Osteocyte (in vitro differentiated cells): Measurements from ENCODE around the gene KIF13A. TPM values are rescaled to one million over a fixed set of nuclear protein-coding genes. Genes with fewer than 3 reads are reported as not detected.
"Not testable (repeated sequence)": the region's sequence is repeated elsewhere in the genome, so short reads cannot be mapped to it uniquely, and the experiment has no call there.

ENCODE experiments used
- DNase-seq: peaks from one replicate; pipeline ENCODE4 v3.0.0; 2021; ENCODE audit warnings: mixed read lengths; ENCODE audit not compliant: unreplicated experiment; ENCODE audit errors: extremely low spot score
- H3K27ac Mint-ChIP-seq: one replicate; pipeline ENCODE4 v1.8.0; 2021; ENCODE audit warnings: mild to moderate bottlenecking, mixed read lengths; ENCODE audit not compliant: unreplicated experiment
- H3K27me3 Mint-ChIP-seq: one replicate; pipeline ENCODE4 v1.8.0; 2021; ENCODE audit warnings: mixed read lengths; ENCODE audit not compliant: unreplicated experiment
- H3K36me3 Mint-ChIP-seq: one replicate; pipeline ENCODE4 v1.8.0; 2021; ENCODE audit warnings: mixed read lengths; ENCODE audit not compliant: unreplicated experiment
- H3K4me1 Mint-ChIP-seq: one replicate; pipeline ENCODE4 v1.8.0; 2021; ENCODE audit warnings: mixed read lengths; ENCODE audit not compliant: unreplicated experiment
- H3K4me3 Mint-ChIP-seq: one replicate; pipeline ENCODE4 v1.8.0; 2021; ENCODE audit warnings: mild to moderate bottlenecking, moderate library complexity, mixed read lengths; ENCODE audit not compliant: unreplicated experiment
- H3K9me3 Mint-ChIP-seq: one replicate; pipeline ENCODE4 v1.8.0; 2021; ENCODE audit warnings: mixed read lengths; ENCODE audit not compliant: unreplicated experiment
- total RNA-seq: library from RNA; stranded (reverse); gene quantifications from 2 replicates; pipeline ENCODE4 v1.2.1, GENCODE V29; 2021
- TF ChIP-seq, protein P1 (sequence below): fragments of 200-600 bp; sonication (generic); IDR thresholded peaks from 2 replicates; pipeline ENCODE4 v1.5.0; 2021; ENCODE audit warnings: antibody characterized with exemption, mild to moderate bottlenecking, moderate library complexity

Gene KIF13A
- total RNA-seq, 1 donor from 2014 or later: 47.5 TPM

DNA sequence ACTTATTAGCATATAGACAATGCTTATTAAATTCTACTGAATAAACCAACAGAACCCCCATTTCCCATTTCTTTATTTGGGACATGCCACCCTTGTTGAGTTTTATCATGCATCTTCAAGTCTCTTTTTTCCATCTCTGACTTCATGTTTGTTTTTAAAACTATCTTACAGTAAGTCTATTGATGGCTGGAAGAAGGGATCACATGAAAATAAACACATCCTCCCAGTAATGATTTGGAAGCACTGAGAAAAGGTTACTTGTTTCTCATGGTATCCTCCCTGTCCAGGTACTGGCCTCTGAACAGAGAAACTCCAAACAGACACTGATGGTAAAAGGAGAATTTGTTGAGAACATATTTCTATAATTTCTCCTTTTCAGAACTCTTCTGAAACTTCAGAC lies 74.9 kb downstream of the KIF13A start:
- H3K27ac Mint-ChIP-seq: no peak overlapping the region
- H3K27me3 Mint-ChIP-seq: no peaks in the 10 kb centered on the region
- no peak overlapping the region for H3K4me3 Mint-ChIP-seq
- H3K4me1 Mint-ChIP-seq: peaks cover 17% of the 10 kb centered on the region
- H3K36me3 Mint-ChIP-seq: no peaks in the 10 kb centered on the region
- no peaks in the 10 kb centered on the region for H3K9me3 Mint-ChIP-seq
- no peak for DNase-seq
- TF ChIP-seq, protein P1, sequence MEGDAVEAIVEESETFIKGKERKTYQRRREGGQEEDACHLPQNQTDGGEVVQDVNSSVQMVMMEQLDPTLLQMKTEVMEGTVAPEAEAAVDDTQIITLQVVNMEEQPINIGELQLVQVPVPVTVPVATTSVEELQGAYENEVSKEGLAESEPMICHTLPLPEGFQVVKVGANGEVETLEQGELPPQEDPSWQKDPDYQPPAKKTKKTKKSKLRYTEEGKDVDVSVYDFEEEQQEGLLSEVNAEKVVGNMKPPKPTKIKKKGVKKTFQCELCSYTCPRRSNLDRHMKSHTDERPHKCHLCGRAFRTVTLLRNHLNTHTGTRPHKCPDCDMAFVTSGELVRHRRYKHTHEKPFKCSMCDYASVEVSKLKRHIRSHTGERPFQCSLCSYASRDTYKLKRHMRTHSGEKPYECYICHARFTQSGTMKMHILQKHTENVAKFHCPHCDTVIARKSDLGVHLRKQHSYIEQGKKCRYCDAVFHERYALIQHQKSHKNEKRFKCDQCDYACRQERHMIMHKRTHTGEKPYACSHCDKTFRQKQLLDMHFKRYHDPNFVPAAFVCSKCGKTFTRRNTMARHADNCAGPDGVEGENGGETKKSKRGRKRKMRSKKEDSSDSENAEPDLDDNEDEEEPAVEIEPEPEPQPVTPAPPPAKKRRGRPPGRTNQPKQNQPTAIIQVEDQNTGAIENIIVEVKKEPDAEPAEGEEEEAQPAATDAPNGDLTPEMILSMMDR: no peak

DNA sequence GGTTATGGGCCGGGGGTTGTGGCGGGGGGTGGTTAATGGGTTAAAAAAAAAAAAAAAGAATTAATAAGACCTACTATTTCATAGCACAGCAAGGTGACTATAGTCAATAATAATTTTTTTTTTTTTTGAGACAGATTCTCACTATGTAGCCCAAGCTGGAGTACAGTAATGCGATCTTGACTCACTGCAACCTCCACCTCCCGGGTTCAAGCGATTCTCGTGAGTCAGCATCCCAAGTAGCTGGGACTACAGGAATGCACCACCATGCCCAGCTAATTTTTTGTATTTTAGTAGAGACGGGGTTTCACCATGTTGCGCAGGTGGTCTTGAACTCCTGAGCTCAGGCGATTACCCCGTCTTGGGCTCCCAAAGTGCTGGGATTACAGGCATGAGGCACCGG lies 75.8 kb downstream of the KIF13A start:
- H3K4me1 Mint-ChIP-seq: peaks cover 22% of the 10 kb centered on the region
- not testable (repeated sequence) for H3K27ac Mint-ChIP-seq, H3K9me3 Mint-ChIP-seq, H3K4me3 Mint-ChIP-seq, DNase-seq, H3K36me3 Mint-ChIP-seq, H3K27me3 Mint-ChIP-seq

- Mint-ChIP-seq H3K4me1 (peaks cover 37% of the 10 kb centered on the region), H3K27ac (no peak overlapping the region), H3K27me3 (no peaks in the 10 kb centered on the region), H3K36me3 (no peaks in the 10 kb centered on the region), H3K9me3 (no peaks in the 10 kb centered on the region), H3K4me3 (no peak overlapping the region)
- TF ChIP-seq, protein P1: no peak
- no peak for DNase-seq
Measured at GRCh38 chr6:17910189-17910588, 77.2 kb downstream of the KIF13A start.

- no peak for DNase-seq
- H3K4me1 Mint-ChIP-seq: peaks cover 39% of the 10 kb centered on the region
- no peak overlapping the region for H3K4me3 Mint-ChIP-seq
- TF ChIP-seq, protein P1: no peak
- no peaks in the 10 kb centered on the region for H3K9me3 Mint-ChIP-seq
- H3K36me3 Mint-ChIP-seq: no peaks in the 10 kb centered on the region
- no peaks in the 10 kb centered on the region for H3K27me3 Mint-ChIP-seq
- H3K27ac Mint-ChIP-seq: no peak overlapping the region
Measured at GRCh38 chr6:17908831-17909230, 78.6 kb downstream of the KIF13A start.

GRCh38 chr6:17907406-17908229 lies 79.8 kb downstream of the KIF13A start:
- Mint-ChIP-seq H3K4me3 (no peak overlapping the region), H3K27ac (peak overlapping the region; percentile 61), H3K27me3 (no peaks in the 10 kb centered on the region), H3K4me1 (peaks cover 39% of the 10 kb centered on the region), H3K36me3 (peaks cover 4% of the 10 kb centered on the region), H3K9me3 (no peaks in the 10 kb centered on the region)
- no peak for DNase-seq
- TF ChIP-seq, protein P1: no peak
